ENCODE measurements around the gene EYA2. TPM values are rescaled to one million over a fixed set of nuclear protein-coding genes. Genes with fewer than 3 reads are reported as not detected.
A peak's percentile ranks its signal among the peaks of the same experiment; 100 is the strongest.

The EYA2 gene
- total RNA-seq, 2 donors from 2014 or later = 3.0 to 5.1 TPM

DNA sequence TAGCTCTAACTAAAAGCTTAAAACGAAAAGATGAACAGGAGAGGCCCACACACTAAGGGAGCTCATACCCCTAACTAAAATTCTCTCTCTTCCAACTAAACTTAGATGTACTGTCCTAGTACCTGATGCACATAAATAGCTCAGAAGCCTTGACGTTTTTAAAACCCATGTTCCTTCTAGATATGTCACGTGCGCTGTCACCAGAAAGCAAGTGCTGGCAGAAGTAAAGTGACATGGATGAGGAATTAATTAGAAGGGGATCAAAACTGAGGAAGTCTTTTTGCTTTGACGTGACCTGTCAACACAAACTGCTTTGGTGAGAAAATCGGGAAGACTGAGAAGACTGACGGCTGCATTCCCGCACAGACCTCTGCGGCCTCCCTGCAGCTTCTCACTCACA lies 319.3 kb downstream of the EYA2 start:
- ATAC-seq (peak; percentile 23 to 35), DNase-seq (no peak)
- intact Hi-C loops (cut with DNase I) = loop anchor here in 1 of 2 donors (5.0 kb wide), 1 partner anchor 43 kb away; no protein-coding TSS in a partner anchor

GRCh38 chr20:47215653-47216397 lies 321.2 kb downstream of the EYA2 start:
- DNase-seq (no peak), ATAC-seq (no peak)
- intact Hi-C loops (cut with DNase I) = no loop called here

DNA sequence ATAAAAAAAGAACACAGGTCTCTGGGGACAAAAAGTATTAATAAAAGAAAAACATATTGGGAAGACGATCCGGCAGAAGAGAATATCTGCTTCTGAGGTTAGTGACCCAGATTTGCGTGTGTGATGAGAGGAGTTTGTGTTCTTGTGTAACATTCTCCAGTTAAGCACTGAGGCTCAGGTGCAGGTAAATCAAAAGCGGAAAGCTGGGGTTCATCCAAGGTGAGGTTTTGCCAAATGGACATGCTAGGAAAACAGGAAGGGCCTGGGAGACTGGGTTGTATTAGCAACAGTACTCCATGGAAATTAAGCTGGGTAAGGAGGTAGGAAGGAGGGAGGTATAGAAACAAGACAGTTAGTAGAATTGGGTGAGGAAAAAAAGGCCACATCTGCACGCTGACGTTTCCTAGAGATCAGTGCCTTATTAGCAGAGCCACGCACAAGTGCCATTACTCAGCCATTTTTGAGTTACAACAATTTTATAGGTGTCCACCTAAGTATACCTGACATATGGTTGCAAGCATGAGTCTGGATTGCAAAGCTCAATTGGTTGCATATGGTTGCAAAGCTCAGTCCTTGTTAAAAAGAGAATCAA lies 322.3 kb downstream of the EYA2 start:
- DNase-seq (no peak), ATAC-seq (no peak)
- intact Hi-C loops (cut with DNase I) = no loop called here

DNA sequence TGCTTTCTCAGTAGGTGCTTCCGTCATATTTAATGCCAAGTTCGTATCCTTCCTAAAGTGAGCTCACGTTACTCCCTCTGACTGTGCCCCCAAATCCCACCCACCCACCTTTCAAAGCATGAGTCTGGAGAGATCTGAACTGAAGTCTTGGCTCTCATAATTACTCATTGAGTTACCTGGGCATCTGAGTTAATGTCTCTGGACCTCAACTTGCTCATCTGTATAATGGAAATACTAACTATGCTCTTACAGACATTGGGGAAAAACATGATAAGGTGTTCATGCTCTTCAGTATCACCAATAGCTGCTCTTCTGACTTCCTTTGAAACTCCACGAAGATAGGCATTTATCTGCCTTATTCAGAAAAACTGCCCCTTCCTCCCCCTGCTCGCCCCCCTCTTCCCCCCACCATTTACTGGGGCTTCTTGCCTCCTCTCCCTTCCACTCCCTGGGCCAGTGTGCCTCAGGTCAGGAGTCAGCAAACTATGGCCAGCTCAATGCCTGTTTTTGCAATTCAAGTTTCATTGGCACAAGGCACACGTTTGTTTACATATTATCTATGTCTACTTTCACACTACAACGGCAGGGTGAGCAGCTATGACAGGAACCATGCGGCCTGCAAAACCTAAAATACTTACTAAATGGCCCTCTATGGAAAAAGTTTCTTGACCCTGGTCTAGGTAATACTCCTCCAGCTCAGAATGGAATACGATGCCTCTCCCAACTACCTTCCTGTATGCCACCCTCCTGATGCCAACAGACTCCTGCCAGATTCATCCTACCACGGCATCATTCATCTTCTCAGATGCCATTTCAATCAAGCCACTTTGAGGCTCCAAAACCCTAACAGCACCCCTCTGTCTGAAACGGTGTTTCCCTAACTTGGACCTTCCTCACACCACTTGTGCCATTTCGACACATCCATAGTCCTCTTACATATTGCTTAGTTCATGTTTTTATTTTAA lies 323.1 kb downstream of the EYA2 start:
- DNase-seq (no peak), ATAC-seq (no peak)
- intact Hi-C loops (cut with DNase I) = no loop called here

DNA sequence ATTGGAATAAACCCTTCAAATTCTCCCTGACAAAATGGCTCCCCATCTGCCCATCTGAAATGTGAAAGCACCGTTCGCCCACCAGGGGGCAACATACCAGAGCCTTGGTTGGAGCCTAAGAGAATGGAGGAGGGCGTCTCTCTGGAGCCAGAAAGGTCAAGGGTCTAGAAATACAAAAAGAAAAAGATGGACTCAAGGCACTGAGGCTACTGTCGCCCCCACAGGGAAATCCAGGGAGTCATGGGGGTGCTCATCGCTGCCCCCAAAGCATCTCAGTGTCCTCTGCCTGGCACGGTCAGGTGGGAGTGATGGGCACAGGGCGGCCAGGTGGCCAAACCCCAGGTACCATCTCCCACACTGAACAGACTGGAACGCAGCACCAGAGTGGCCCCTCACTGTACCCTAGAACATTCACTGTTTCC lies 325.5 kb downstream of the EYA2 start:
- intact Hi-C loops (cut with DNase I) = no loop called here
- DNase-seq = no peak
- ATAC-seq = no peak

DNA sequence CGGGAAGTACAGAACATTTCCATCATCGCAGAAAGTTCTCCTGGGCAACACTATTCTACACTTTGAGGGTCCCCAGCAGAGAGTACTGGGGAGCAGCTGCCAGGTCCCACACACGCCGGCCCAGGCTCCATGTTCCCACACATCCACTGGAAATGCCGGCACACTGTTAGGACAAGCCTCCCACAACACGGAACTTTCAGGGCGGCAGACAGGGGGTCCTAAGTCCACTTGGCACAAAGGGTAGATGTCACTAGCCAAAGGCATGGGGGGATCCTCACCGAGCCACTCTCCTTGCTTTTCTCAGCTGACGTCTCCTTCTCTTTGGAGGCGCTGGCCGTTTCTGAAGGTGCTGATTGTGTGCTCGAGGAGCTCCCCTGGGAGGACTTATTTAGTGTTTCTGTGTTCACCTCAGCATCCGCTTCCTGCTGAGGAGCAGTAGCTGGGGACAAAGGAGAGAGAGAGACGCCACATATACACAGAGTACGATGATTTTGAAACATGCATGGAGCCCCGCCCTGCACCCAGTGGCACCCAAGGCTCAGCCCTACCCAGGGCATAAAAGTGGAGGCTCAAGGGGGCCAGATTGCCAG lies 326.5 kb downstream of the EYA2 start:
- DNase-seq = no peak
- intact Hi-C loops (cut with DNase I) = no loop called here
- ATAC-seq = no peak

DNA sequence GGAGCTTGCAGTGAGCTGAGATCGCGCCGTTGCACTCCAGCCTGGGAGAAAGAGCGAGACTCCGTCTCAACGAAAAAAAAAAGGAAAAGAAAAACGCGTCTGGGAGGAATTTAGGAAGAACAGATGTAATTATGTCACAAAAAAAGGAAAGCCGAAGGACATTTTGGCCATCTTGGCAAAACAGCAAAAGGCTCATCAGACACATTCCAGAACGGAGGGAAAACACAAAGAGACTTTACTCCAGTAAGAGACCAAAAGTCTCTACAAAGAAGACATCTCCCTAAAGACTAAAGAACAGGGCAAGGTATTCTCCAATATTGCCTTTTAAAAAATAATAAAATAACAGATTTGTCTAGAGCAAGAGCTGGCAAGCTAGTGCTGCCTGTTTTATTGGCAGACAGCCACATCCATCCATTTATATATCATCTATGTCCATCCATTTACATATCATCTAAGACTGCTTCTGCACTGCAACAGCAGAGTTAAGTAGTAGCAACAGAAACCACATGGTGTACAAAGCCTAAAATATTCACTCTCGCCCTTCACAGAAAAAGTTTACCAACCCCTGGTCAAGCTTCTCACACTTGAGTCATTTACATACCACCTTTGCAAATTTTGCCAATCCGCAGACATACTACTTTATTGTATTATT lies 328.0 kb downstream of the EYA2 start:
- ATAC-seq (no peak), DNase-seq (no peak)
- intact Hi-C loops (cut with DNase I) = no loop called here

DNA sequence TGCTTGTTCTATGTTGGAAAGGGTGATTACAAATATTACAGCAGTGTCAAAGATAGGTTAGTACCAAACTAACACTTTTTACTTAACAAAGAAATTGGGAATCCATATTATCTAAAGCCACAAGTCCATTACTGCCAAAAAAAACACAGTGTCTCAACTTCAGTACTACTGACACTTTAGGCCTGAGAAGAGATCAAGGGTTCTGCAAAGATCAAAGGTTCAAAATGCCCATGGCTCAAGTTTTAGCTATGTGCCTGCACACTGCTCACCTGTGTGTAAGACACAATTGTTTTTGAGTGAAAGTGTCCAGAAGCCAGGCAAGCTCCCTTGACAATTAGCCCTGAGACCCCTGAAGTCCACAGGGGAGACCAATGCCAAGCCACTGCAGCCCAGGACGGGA lies 329.3 kb downstream of the EYA2 start:
- intact Hi-C loops (cut with DNase I) = no loop called here
- DNase-seq (no peak), ATAC-seq (no peak)

GRCh38 chr20:47224300-47224791 lies 329.7 kb downstream of the EYA2 start:
- DNase-seq (no peak), ATAC-seq (no peak)
- intact Hi-C loops (cut with DNase I) = no loop called here

DNA sequence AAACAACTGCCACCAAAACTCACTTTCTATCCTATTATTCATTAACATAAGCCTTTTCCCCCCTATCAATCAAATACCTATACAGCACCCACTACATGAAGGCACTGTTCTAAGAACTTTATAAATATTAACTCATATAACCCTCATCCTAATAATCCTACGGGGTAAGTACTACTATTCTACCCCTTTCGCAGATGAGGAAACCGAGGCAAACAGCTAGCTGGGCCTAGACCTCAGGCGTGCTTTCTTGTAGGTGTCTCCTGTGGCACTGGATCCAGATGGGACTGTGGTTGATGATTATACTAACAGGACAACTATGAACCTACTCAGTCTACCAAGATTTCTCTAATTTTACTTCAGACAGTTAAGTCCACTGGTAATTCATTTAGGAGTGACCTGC lies 330.2 kb downstream of the EYA2 start:
- no peak for ATAC-seq
- intact Hi-C loops (cut with DNase I) = no loop called here
- no peak for DNase-seq

- no peak for DNase-seq
- no peak for ATAC-seq
- intact Hi-C loops (cut with DNase I) = no loop called here
These were observed 330.8 kb downstream of the EYA2 start for GRCh38 chr20:47225458-47225857.

- intact Hi-C loops (cut with DNase I) = no loop called here
- ATAC-seq (no peak), DNase-seq (no peak)
These were observed 332.5 kb downstream of the EYA2 start for GRCh38 chr20:47227119-47227518.

GRCh38 chr20:47227576-47227975 lies 332.9 kb downstream of the EYA2 start:
- DNase-seq (no peak), ATAC-seq (no peak)
- intact Hi-C loops (cut with DNase I) = no loop called here

DNA sequence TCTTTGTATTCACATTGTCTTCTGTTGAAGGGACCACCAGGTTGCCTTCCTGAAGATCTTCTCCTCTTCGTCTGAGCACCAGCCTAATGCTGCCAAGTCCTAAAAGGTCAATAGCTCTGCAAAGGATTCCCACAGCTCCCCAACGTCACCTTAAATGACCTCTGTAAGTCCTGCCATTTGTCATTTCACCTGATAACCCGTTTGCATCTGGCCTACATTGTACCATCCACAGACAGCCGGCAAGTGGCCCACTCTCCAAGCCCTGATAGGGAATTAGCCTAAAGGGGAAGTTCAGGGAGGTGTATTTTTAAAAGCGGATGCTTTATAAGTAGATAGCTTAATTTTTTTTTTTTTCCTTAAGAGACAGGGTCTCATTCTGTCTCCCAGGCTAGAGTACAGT lies 334.0 kb downstream of the EYA2 start:
- DNase-seq (no peak), ATAC-seq (peak; percentile 31 to 58)
- intact Hi-C loops (cut with DNase I) = no loop called here

DNA sequence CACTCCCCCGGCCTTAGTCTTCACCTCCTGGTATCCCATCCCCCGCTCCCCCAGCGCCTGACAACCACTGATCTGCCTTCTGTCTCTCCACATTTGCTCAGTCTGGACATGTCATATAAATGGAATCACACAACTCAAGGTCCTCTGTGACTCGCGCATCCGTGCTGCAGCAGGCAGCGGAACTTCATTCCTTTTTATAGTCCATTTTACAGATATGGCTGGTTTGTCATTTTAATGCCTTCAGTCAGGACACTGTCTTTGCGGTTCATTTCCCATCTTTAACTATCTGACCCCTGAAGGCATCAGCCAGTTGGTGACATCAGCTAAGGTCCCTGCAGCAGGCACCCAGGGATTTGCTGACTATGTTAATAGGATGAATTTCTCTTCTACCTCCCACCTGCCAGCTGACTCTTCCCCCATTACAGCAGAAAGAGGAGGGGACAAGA lies 336.2 kb downstream of the EYA2 start:
- intact Hi-C loops (cut with DNase I) = no loop called here
- DNase-seq (no peak), ATAC-seq (no peak)

- DNase-seq (no peak), ATAC-seq (peak in 1 of 2 donors; percentile 40)
- intact Hi-C loops (cut with DNase I) = no loop called here
These were observed 336.9 kb downstream of the EYA2 start for GRCh38 chr20:47231382-47232039.

- no peak for DNase-seq
- intact Hi-C loops (cut with DNase I) = no loop called here
- no peak for ATAC-seq
These were observed 337.9 kb downstream of the EYA2 start for GRCh38 chr20:47232518-47232917.

Data from left cardiac atrium (tissue), 4 donors.